ENCODE data around the gene TCHP.

GRCh38 chr12:109931143-109931542 lies 31.1 kb downstream of the TCHP start:
- TF ChIP-seq CTCF (IDR thresholded peaks at IDR 0.05; ENCODE audit: low read depth, low read length) (no peak), EZH2phosphoT487 (IDR thresholded peaks at IDR 0.05; ENCODE audit: low read depth) (no peak)
